GM21360 (cell line): ENCODE results near the gene RO60.

Source experiments
- ATAC-seq: cut with Tn5 transposase; IDR thresholded peaks from one replicate; pipeline ENCODE4 v1.9.1; 2021; ENCODE audit warnings: mild to moderate bottlenecking, moderate library complexity; ENCODE audit not compliant: unreplicated experiment

Gene RO60

GRCh38 chr1:193104907-193105820 is 45.8 kb downstream of the RO60 start, which contains the start of gene GLRX2:
TSS of gene GLRX2 (minus strand) at chr1:193105414. CDS start at chr1:193105382, 32 bp downstream.
- peak; percentile 91 for ATAC-seq

- no peak for ATAC-seq
Measured at GRCh38 chr1:193105821-193106177, 46.4 kb downstream of the RO60 start.

- no peak for ATAC-seq
Measured at GRCh38 chr1:193108471-193108870, 49.1 kb downstream of the RO60 start.
